Measurements from ENCODE around the gene GALC.

GALC gene

GRCh38 chr14:87934185-87934584, 58.8 kb downstream of the GALC start:
- Histone ChIP-seq H3K9me2 (replicated peaks; ENCODE audit: control insufficient read depth, low read length) (no peaks in the 10 kb centered on the region), H3K4me1 (ENCODE audit: control insufficient read depth, low read length) (no peaks in the 10 kb centered on the region), H3K27me3 (ENCODE audit: control insufficient read depth, low read length) (no peaks in the 10 kb centered on the region), H3K36me3 (ENCODE audit: control insufficient read depth, low read length) (no peaks in the 10 kb centered on the region), H3K79me2 (ENCODE audit: control insufficient read depth, low read length) (no peaks in the 10 kb centered on the region), H3F3A (ENCODE audit: control insufficient read depth, insufficient read depth) (no peaks in the 10 kb centered on the region), H3K27ac (ENCODE audit: low read depth, low read length) (no peak overlapping the region), H4K20me1 (ENCODE audit: control insufficient read depth, insufficient read depth, low read depth, low read length) (no peaks in the 10 kb centered on the region), H3K9me3 (ENCODE audit: control insufficient read depth, insufficient read depth, low read length) (no peaks in the 10 kb centered on the region), H3K4me2 (ENCODE audit: low read length) (no peak overlapping the region), H3K4me3 (ENCODE audit: low read length) (no peak overlapping the region)
- TF ChIP-seq CTCF (IDR thresholded peaks at IDR 0.05; ENCODE audit: low read depth, low read length, poor library complexity, severe bottlenecking) (no peak), EZH2phosphoT487 (IDR thresholded peaks at IDR 0.05; ENCODE audit: borderline replicate concordance, low read length) (no peak)

DNA sequence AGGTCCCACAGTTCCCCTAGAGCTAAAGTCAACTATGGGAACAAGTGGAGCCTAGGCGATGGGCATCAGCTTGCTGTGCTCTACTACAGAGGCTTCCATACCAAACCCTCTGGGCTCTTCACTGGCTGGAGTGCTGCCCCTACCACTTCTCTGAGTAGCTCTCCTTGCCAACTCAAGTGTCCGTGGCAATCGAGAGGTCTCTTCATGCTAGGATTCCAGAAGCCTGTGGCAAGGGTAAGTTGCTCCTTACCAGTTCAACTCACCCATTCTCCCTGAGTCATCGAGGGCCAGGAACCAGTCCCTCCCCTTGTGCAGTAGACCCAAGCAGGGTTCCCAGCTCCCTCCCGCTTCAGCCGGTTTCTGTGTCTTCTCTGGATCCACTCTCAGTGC, 76.1 kb downstream of the GALC start:
- H3K4me2 ChIP-seq (ENCODE audit: low read length): no peak overlapping the region
- H3K4me3 ChIP-seq (ENCODE audit: low read length): no peak overlapping the region
- no peak for TF ChIP-seq EZH2phosphoT487 (IDR thresholded peaks at IDR 0.05; ENCODE audit: borderline replicate concordance, low read length)
- TF ChIP-seq CTCF (IDR thresholded peaks at IDR 0.05; ENCODE audit: low read depth, low read length, poor library complexity, severe bottlenecking): no peak
- H3F3A ChIP-seq (ENCODE audit: control insufficient read depth, insufficient read depth): no peaks in the 10 kb centered on the region
- no peaks in the 10 kb centered on the region for H3K4me1 ChIP-seq (ENCODE audit: control insufficient read depth, low read length)
- no peaks in the 10 kb centered on the region for H3K36me3 ChIP-seq (ENCODE audit: control insufficient read depth, low read length)
- no peaks in the 10 kb centered on the region for H3K27me3 ChIP-seq (ENCODE audit: control insufficient read depth, low read length)
- H3K27ac ChIP-seq (ENCODE audit: low read depth, low read length): no peak overlapping the region
- H3K9me3 ChIP-seq (ENCODE audit: control insufficient read depth, insufficient read depth, low read length): no peaks in the 10 kb centered on the region
- H3K9me2 ChIP-seq (replicated peaks; ENCODE audit: control insufficient read depth, low read length): no peaks in the 10 kb centered on the region; the same call in 1 of the 2 replicates
- H3K79me2 ChIP-seq (ENCODE audit: control insufficient read depth, low read length): no peaks in the 10 kb centered on the region
- no peaks in the 10 kb centered on the region for H4K20me1 ChIP-seq (ENCODE audit: control insufficient read depth, insufficient read depth, low read depth, low read length)

GRCh38 chr14:87916103-87916885, 76.7 kb downstream of the GALC start:
- no peaks in the 10 kb centered on the region for H3K4me1 ChIP-seq (ENCODE audit: control insufficient read depth, low read length)
- TF ChIP-seq CTCF (IDR thresholded peaks at IDR 0.05; ENCODE audit: low read depth, low read length, poor library complexity, severe bottlenecking) (no peak), EZH2phosphoT487 (IDR thresholded peaks at IDR 0.05; ENCODE audit: borderline replicate concordance, low read length) (no peak)
- no peaks in the 10 kb centered on the region for H4K20me1 ChIP-seq (ENCODE audit: control insufficient read depth, insufficient read depth, low read depth, low read length)
- no peaks in the 10 kb centered on the region for H3K27me3 ChIP-seq (ENCODE audit: control insufficient read depth, low read length)
- H3K27ac ChIP-seq (ENCODE audit: low read depth, low read length): no peak overlapping the region
- no peak overlapping the region for H3K4me2 ChIP-seq (ENCODE audit: low read length)
- no peaks in the 10 kb centered on the region for H3F3A ChIP-seq (ENCODE audit: control insufficient read depth, insufficient read depth)
- no peaks in the 10 kb centered on the region for H3K79me2 ChIP-seq (ENCODE audit: control insufficient read depth, low read length)
- no peaks in the 10 kb centered on the region; the same call in 1 of the 2 replicates for H3K9me2 ChIP-seq (replicated peaks; ENCODE audit: control insufficient read depth, low read length)
- no peaks in the 10 kb centered on the region for H3K9me3 ChIP-seq (ENCODE audit: control insufficient read depth, insufficient read depth, low read length)
- H3K36me3 ChIP-seq (ENCODE audit: control insufficient read depth, low read length): no peaks in the 10 kb centered on the region
- no peak overlapping the region for H3K4me3 ChIP-seq (ENCODE audit: low read length)

Data from DOHH2 (cell line).